SH-SY5Y (cell line): ENCODE measurements around the gene SLC25A25.

Experiments
- GATA2 ChIP-seq: IDR thresholded peaks from 2 replicates; pipeline ENCODE4 v1.6.1; 2011; ENCODE audit warnings: mild to moderate bottlenecking, low read depth, low read length
- GATA3 ChIP-seq: IDR thresholded peaks from 2 replicates; pipeline ENCODE4 v1.6.1; 2011; ENCODE audit warnings: low read depth, mild to moderate bottlenecking, low read length, moderate library complexity

GRCh38 chr9:128034821-128035652, 33.0 kb upstream of the SLC25A25 start:
- no peak for TF ChIP-seq GATA2
- TF ChIP-seq GATA3 = no peak
